ENCODE measurements around the gene POLRMT. TPM values are rescaled to one million over a fixed set of nuclear protein-coding genes. Genes with fewer than 3 reads are reported as not detected.

POLRMT gene
- total and polyA plus RNA-seq, 11 donors, result 32.0 to 78.0 (median 41.5) TPM

DNA sequence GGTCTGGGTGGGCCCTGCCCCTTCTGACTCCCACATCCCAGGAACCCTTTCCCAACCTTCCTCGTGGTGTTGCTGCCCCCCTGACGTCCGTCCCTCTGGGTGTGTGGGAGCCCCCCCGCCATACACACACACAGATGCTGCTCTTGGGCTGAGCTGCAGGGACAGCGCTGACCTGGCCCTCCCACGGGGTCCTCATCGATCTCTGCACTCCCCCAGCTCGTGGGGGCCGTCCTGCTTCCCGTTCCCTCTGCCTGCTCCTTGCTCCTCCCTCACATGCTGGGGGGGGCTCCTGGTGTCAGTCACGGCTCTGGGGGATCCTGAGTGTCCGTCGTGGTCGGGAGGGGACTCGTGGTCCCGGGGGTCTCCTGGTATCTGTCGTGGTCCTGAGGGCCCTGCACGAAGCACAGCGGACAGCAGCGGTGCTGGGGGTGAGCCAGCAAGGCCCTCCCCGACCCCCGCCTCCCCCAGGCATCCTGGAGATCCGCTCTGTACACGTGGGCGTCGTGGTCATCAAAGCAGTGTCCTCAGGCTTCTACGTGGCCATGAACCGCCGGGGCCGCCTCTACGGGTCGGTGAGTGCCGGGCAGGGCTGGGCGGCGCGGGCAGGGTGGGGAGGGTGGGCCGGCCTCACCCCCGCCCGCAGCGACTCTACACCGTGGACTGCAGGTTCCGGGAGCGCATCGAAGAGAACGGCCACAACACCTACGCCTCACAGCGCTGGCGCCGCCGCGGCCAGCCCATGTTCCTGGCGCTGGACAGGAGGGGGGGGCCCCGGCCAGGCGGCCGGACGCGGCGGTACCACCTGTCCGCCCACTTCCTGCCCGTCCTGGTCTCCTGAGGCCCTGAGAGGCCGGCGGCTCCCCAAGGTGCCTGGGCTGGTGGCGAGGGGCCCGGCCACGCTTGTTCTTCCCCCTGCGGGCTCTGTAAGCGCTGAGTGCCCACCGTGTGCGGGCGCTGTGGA is 9.7 kb upstream of the POLRMT start:
- no peak for ATAC-seq
- WGBS, 4 donors, result 83 to 91% (median 86%) methylated on average over 39 to 70 of the region's 70 CpGs
- Histone ChIP-seq H3K36me3 (peaks cover 0 to 34% (median 23%) of the 10 kb centered on the region in 9 donors), H3K4me1 (peaks cover 0 to 14% (median 10%) of the 10 kb centered on the region in 12 donors), H3K4me3 (no peak overlapping the region), H3K27me3 (peaks cover 0 to 6% (median 0%) of the 10 kb centered on the region in 9 donors), H3K9me3 (no peaks in the 10 kb centered on the region), H3K27ac (no peak overlapping the region)
- TF ChIP-seq POLR2A (IDR thresholded peaks at IDR 0.05), result no peak
- TF ChIP-seq, protein P1, sequence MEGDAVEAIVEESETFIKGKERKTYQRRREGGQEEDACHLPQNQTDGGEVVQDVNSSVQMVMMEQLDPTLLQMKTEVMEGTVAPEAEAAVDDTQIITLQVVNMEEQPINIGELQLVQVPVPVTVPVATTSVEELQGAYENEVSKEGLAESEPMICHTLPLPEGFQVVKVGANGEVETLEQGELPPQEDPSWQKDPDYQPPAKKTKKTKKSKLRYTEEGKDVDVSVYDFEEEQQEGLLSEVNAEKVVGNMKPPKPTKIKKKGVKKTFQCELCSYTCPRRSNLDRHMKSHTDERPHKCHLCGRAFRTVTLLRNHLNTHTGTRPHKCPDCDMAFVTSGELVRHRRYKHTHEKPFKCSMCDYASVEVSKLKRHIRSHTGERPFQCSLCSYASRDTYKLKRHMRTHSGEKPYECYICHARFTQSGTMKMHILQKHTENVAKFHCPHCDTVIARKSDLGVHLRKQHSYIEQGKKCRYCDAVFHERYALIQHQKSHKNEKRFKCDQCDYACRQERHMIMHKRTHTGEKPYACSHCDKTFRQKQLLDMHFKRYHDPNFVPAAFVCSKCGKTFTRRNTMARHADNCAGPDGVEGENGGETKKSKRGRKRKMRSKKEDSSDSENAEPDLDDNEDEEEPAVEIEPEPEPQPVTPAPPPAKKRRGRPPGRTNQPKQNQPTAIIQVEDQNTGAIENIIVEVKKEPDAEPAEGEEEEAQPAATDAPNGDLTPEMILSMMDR (IDR thresholded peaks at IDR 0.05), result no peak
- intact Hi-C loops (cut with DNase I), result no loop called here
- no peak for DNase-seq

DNA sequence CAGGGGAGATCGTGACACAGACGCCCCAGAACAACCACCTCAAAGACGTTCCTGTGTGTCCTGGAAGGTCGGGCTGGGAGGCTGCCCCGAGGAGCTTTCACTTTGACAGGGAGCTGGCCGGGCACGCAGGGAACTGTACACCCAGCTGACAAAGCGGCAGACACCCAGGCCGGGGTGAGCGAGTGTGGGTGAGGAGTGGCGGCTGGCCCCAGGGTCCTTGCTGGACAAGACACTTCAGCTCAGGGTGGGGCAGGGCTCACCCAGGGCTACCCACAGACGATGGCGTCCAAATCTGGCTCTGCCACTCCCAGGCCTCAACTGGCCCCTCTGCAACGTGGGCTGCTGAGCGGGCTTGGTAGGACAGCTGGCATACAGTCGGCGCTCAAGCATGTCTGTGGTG is 8.4 kb upstream of the POLRMT start:
- H3K4me1 ChIP-seq, result peaks cover 0 to 14% (median 10%) of the 10 kb centered on the region in 12 donors
- ATAC-seq, result no peak
- intact Hi-C loops (cut with DNase I), result no loop called here
- TF ChIP-seq, protein P1 (IDR thresholded peaks at IDR 0.05), result no peak
- H3K36me3 ChIP-seq, result peaks cover 0 to 20% (median 10%) of the 10 kb centered on the region in 9 donors
- H3K9me3 ChIP-seq, result no peaks in the 10 kb centered on the region
- no peak overlapping the region for H3K27ac ChIP-seq
- peaks cover 0 to 6% (median 0%) of the 10 kb centered on the region in 9 donors for H3K27me3 ChIP-seq
- no peak overlapping the region for H3K4me3 ChIP-seq
- WGBS, 4 donors, result 84 to 92% (median 89%) methylated on average over 11 to 17 of the region's 17 CpGs
- no peak for DNase-seq

DNA sequence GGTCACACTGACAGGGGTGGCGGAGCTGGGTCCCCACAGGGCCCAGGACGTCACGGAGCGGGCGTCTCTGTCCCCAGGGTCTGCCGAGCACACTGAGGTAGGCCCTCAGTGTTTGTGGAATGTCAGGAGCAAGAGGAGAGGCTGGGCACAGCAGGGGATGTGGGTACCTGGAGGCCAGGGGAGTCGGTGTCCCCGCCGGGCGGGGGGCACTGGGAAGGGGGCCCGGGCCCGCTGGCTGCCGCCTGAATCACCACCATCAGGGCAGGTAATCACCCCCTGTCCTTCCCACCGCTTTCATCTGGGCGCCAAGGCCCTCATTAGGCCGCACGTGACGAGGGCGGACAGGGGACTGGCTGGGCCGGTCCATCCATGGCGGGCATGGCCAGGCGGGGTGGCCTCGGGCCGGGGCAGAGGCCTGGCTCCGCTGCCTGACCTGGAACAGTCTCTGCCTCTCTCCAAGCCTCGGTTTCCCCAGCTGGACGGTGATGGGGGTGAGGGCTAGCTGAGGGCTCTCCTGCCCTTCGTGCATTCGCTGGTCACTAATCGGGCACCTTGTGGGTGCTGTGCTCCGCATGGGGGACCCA is 7.4 kb upstream of the POLRMT start:
- ATAC-seq (no peak), DNase-seq (no peak)
- 89 to 94% (median 92%) methylated on average over 9 to 31 of the region's 31 CpGs for WGBS, 4 donors
- Histone ChIP-seq H3K27me3 (peaks cover 0 to 6% (median 0%) of the 10 kb centered on the region in 9 donors), H3K4me3 (no peak overlapping the region), H3K4me1 (peaks cover 0 to 14% (median 10%) of the 10 kb centered on the region in 12 donors), H3K27ac (no peak overlapping the region), H3K36me3 (peaks cover 0 to 11% (median under 1%) of the 10 kb centered on the region in 9 donors), H3K9me3 (no peaks in the 10 kb centered on the region)
- intact Hi-C loops (cut with DNase I), result no loop called here
- TF ChIP-seq, protein P1 (IDR thresholded peaks at IDR 0.05), result no peak
- TF ChIP-seq POLR2A (IDR thresholded peaks at IDR 0.05), result no peak

DNA sequence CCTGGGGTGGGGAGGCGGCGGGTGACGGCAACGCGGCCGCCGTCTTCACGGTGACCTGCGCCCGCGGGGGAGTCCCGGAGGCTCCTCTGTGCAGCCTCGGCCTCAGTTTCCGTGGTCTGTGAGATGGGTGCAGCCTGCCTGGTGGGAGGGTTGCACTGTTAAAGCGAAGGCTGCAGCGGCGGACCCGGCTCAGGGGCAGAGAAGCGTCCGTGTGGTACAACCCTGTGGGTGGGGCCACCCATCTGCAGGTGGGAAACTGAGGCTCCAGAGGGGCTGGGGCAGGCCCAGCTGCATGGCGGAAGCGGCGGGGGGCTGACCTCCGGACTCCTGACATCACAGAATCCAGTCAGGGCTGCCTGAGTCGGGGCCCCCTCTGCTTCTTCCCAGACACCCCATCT is 6.8 kb upstream of the POLRMT start:
- no peaks in the 10 kb centered on the region for H3K9me3 ChIP-seq
- 52 to 87% (median 54%) methylated on average over 4 to 25 of the region's 25 CpGs for WGBS, 4 donors
- no peak for ATAC-seq
- peaks cover 0 to 8% (median 0%) of the 10 kb centered on the region in 9 donors for H3K36me3 ChIP-seq
- intact Hi-C loops (cut with DNase I), result no loop called here
- H3K27ac ChIP-seq, result peak overlapping the region in 3 of 12 donors; percentile 38 to 60 (median 41)
- DNase-seq, result no peak
- TF ChIP-seq, protein P1 (IDR thresholded peaks at IDR 0.05), result no peak
- TF ChIP-seq POLR2A (IDR thresholded peaks at IDR 0.05), result no peak
- peaks cover 0 to 14% (median 10%) of the 10 kb centered on the region in 12 donors for H3K4me1 ChIP-seq
- H3K27me3 ChIP-seq, result peaks cover 0 to 6% (median 0%) of the 10 kb centered on the region in 9 donors
- H3K4me3 ChIP-seq, result peak overlapping the region in 10 of 12 donors; percentile 20 to 60 (median 54)

Data from heart left ventricle (tissue), 16 donors.